HG03432 (cell line): ENCODE results near the gene UNKL.

Source experiments
- ATAC-seq: cut with Tn5 transposase; IDR thresholded peaks from one replicate; pipeline ENCODE4 v1.9.1; 2021; ENCODE audit warnings: mild to moderate bottlenecking, moderate library complexity; ENCODE audit not compliant: unreplicated experiment

The UNKL gene

GRCh38 chr16:1342526-1343427 is 71.7 kb downstream of the UNKL start:
- peak; percentile 81 for ATAC-seq

- ATAC-seq, result no peak
These were observed 72.7 kb downstream of the UNKL start for GRCh38 chr16:1341495-1342420.

DNA sequence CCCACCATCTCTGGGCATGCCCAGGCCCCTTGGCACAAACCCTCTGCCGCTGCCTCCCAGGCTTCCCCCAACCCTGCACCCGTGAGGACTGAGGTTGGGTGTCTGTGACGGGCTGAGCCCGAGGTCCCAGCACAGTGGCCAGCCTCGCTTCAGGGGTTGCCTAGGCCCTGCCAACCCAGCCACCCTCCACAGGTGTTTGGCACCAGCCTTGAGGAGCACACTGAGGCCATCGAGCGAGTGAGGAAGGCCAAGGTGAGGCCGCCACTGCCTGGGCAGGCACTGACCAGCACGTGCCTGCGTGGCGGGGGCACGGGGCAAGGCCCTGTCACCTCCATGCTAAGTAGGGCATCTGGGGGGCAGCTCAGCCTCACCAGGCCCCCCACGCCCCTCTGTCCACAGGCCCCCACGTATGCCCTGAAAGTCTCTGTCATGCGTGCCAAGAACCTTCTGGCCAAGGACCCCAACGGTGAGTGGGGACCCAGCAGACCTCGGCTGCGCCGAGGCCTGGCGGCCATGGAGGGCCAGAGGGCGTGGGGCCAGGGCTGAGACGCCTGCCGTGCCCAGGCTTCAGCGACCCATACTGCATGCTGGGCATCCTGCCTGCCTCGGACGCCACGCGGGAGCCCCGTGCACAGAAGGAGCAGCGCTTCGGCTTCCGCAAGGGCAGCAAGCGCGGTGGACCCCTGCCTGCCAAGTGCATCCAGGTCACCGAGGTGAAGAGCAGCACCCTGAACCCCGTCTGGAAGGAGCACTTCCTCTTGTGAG is 73.6 kb downstream of the UNKL start:
- ATAC-seq, result no peak

DNA sequence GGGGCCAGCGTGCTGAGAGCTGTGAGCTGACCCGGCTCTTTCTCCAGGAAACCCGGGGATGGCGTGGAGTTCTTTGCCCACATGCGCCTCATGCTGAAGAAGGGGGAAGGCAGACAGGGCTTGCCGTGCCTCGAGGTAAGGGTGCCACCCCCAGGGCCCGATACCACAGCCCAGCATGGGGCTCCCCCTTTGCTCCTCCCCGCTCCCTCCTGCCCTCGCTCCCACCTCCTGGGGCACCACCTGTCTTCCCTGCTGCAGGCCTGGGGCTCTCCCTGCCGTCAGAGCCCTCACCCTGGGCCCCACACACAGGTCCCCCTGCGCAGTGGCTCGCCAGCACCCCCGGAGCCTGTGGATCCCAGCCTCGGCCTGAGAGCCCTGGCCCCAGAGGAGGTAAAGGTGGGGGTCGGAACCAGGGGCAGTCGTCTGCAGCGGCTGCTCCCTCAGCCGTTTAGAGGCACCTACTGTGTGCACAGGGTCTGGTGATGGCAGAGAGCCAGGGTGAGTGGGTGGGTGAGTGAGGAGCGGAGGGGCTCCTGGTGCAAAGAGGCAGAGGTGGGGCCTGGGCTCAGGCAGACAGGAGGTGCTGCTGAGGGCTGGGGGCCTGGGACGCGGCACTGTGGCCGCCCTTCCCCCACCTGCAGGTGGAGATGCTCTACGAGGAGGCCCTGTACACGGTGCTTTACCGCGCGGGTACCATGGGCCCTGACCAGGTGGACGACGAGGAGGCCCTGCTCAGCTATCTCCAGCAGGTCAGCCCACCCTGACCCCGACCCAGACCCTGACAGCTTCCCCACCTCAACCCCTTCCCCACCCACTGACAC is 75.4 kb downstream of the UNKL start:
- no peak for ATAC-seq

- no peak for ATAC-seq
These were observed 76.3 kb downstream of the UNKL start for GRCh38 chr16:1338119-1338730.

GRCh38 chr16:1337486-1337885 is 77.0 kb downstream of the UNKL start:
- no peak for ATAC-seq

DNA sequence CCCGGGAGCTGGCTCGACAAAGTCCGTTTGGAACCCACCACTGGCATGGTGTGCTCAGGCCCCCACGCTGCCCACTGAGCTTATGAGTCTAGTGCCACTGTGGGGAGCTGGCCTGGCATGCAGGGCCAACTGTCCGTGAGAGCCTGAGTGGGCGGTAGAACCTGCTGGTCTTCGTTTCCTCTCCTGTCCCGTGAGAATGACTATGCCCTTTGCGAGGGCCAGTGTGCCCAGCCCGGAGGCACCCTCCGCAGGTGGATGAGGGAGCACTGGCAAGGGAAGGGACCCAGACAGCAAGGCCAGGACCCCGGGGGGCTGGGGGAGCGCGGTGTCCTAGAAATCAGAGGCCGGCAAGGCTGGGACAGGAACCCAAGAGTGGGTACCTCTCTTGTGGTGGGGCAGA is 77.9 kb downstream of the UNKL start:
- no peak for ATAC-seq

GRCh38 chr16:1335996-1336395 is 78.5 kb downstream of the UNKL start:
- no peak for ATAC-seq

- no peak for ATAC-seq
These were observed 79.1 kb downstream of the UNKL start for GRCh38 chr16:1335211-1335971.

DNA sequence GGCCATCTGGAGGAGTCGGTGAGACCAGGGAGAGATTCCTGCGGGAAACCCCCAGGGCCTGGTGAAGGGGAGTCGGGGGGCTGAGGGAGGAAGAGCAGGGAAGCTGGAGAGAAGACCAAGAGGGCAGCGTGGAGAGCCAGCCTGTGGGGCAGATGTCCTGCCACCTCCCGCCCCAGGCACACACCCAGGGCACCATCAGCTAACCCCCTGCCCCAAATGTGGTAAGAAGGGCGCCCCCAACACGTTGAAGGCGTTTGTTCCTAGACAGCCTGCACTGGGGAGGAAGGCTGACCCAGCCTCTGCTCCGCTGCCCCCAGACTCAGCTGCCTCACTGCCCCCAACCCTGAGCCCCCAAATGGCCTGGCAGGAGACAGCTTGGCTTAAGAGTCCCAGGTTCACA is 79.8 kb downstream of the UNKL start:
- no peak for ATAC-seq

GRCh38 chr16:1333854-1334700 is 80.4 kb downstream of the UNKL start:
- ATAC-seq, result no peak

DNA sequence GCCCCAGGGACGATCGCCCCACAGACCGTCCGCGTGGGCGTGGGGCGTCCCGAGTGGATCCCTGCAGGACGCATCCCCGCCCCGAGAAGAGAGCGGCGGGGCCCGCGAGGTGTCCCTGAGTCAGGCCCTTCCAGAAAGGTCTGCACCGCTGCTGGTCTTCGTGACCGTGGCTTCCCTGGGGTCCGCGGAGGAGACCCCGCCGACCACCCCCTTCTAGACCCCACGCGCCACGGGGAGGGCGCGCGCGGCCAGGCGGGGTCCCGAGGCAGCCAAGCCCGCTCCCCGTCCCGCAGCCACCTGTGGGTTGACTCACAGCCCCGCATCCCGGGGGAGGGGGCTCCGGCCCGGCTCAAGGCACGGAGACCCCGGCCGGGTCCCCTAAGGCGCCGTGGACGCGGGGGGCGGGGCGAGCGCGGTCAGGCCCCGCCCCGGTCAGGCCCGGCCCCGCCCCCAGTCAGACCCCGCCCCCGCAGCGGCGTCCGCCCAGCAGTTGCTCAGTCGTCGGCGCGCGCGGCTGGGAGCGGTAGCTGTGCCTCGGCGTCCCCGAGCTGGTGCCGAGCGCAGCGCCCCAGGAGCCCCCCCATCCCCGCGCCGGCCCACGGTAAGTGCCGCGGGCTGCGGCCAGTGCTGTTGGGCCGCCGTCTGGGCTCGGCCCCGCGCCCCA is 81.2 kb downstream of the UNKL start, which contains the start of gene BAIAP3:
Gene BAIAP3 (plus strand): TSS at position 497 of the 664 bp plus-strand sequence. CDS start 4,905 bp downstream, outside the sequence.
- ATAC-seq, result no peak

DNA sequence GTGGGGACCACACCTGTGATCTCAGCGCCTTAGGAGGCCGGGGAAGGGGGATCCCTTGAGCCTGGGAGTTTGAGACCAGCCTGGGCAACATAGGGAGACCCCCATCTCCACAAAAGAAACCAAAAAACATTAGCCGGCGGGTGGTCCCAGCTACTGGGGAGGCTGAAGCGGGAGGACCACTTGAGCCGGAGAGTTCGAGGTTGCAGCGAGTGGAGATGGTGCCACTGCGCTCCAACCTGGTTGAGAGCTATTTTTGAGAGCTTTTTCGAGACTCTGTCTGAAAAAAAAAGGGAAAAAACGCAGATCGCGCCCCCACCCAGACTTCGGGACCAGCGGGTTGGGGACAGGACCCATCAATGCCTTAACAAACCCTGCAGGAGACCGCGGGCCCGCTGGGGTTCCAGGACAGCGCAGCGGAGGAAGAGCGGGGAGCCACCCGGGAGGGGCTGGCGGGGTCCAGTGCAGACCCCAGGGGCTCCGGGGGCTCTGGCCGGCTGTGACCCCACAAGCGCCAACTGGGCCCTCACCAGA is 81.8 kb downstream of the UNKL start:
- ATAC-seq, result no peak

GRCh38 chr16:1331712-1332617 is 82.5 kb downstream of the UNKL start:
- no peak for ATAC-seq

DNA sequence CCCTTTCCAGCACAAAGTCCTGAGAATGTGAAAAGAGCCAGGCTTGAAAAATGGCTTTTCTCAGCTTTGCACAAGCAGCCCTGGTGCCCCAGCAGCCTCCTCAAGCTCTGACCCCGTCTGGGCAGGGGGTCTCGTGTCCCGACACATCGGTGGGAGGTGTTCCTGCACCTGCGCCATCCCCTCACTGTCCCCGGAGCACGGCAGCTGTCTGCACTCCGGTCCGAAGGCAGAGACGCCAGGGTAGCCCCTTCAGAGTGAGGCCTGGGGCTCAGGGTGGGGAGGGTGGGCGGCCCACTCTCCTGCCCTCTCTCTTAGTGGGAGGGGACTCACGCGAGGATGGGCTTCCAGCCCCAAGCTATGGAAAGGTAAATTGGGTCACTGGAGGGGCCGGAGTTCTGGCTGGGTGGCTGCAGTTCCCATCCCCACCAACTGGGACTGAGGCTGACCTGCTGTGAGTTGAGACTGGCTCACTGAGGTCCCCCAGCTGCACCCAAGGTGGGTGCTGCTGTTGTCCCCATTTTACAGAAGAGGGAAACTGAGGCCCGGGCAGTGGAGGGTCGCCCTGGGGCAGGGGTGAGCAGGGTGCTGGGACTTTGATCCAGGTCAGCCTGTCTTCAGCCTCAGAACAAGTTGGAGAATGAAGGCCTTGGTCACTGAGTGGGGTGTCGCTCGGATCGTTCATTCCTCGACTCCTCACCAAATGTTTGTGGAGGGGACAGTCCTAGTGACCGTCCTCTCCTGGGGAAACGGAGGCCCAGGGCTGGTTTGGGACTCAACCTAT is 83.4 kb downstream of the UNKL start:
- ATAC-seq, result no peak
